Kasumi-1 (cell line): ENCODE measurements around the gene GALK2.
A peak's percentile ranks its signal among the peaks of the same experiment; 100 is the strongest.

Experiments used
- DNase-seq, 2 experiments: peaks; one replicate each; lab custom pipeline; 2025; lab: John Stamatoyannopoulos, UW

Gene GALK2

DNA sequence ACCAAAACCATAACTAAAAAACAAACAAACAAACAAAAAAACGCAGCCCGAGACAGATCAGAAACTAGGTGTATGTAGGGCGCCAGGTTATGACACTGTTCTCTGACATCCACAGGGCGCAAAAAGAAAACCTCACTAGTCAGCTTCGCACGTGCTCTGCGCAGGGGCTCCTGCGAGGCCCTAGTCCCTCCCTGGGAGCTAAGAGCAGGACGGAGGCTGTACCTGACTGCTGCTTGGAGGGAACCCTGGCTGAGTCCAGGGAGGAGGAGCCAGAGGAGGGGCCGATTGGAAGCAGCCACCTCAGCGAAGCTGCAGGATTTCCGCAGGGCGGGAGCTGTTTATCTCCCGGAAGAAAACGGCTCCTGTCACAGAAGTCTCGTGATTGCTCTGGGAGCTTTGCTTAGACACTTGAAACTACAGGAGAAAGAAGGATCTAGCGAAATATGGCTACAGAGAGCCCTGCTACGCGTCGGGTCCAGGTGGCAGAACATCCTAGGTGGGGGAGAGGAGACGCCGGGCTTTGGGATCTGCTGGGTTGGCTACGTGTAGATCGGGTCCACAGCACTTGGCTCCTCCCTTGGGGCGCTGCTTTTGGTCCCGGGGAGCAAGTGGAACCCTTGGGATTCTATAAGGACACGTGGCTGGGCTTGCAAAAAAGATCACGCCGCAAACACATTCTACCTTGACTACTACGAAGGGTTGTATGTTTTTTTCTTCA lies at the start of gene GALK2:
GALK2 (plus strand) TSS at position 368 of the 718 bp plus-strand sequence; CDS start at position 444, 76 bp downstream.
- DNase-seq = peak; percentile 95

DNA sequence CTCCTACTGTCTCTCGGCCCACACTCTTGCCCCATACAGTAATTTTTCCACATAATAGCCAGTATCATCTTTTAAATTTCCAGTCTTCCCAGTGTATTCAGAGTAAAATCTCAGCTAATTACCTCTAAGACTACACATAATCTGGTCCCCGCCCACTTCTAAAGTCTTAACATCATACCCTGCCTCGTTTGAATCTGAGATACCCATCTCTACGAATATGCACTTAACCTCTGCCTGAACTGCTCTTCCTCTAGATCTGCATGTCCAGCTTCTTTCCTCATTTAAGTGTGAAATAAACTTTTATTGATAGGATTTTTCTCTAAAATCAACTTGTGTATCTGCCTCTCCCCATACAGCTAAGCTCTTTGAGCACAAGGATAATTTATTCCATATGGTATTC lies 49.2 kb upstream of the GALK2 start:
- no peak for DNase-seq

DNA sequence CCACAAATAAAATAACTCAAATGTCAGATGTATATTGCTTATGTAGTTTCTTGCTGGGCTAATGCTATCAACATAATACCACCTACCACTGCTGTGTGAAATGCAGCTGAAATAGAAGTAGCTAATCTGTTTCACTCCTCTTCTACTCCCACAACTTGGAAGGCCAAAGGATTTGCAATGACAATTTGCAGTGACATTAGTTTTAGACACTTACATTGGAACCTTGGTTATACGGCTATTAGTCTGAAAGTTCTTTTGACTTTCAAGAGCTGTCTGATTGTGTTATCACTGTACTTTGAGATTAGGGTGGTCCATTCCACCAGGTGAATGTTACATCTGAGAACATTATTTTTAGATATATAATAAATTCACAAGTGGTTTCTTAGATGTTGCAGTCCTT lies 48.1 kb upstream of the GALK2 start:
- no peak for DNase-seq

DNA sequence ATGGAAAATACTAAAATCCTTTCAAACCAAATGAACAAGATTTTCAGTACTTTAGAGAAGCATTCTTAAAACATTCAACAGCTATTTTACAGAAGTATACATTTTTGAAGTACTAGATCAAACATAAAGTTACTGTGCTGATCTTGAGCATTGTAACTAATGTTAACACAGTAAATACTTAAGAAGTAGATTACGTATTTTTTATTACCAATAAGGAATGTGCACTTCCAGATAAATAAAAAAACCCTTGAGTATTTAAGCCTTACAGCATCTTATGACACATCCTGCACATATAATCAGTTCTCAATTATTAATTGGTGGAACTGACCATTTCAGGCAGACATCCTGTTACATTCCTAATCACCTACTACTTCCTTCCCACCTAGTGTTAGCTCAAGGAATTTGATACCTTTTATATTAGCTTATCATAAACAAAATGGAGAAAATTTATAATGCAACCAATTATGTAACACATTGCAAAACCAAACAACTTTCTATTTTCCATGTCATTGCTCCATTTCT lies 47.4 kb upstream of the GALK2 start:
- no peak for DNase-seq

DNA sequence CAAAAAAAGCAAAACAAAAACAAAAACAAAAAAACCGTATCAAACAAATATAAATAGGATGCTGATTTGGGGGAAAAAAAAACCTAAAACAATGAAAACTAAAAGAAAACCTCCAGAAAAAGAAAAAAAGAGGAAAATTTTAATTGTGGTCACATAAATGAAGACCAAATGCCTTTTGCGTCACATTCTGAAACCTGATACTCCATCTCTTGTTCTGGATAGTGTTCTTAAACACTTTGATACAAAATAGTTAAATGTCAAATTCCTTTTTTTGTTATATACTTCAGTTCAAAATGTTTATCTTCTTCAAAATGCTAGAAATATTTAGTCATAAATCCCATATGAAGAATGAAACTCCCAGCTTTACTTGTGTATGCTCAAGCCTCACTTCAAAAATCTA lies 45.7 kb upstream of the GALK2 start:
- DNase-seq = no peak

DNA sequence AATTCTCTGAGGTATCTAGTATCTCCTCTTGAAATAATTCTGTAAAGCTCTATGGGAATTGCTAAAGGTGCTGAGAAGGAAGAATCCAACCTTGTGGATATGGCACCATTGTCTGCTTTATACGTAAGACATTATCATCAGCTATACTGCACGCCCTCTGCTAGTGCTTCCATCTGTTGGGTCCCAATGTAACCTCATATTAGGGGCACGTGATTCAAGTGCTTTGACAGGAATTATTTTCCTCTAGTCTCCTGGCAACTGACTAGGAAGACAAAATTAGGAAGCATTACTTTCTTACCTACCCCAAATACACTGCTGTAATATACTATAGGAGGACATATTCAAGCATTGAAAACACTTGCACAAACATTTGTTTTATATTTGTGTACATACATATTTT lies 38.6 kb upstream of the GALK2 start:
- DNase-seq = no peak

DNA sequence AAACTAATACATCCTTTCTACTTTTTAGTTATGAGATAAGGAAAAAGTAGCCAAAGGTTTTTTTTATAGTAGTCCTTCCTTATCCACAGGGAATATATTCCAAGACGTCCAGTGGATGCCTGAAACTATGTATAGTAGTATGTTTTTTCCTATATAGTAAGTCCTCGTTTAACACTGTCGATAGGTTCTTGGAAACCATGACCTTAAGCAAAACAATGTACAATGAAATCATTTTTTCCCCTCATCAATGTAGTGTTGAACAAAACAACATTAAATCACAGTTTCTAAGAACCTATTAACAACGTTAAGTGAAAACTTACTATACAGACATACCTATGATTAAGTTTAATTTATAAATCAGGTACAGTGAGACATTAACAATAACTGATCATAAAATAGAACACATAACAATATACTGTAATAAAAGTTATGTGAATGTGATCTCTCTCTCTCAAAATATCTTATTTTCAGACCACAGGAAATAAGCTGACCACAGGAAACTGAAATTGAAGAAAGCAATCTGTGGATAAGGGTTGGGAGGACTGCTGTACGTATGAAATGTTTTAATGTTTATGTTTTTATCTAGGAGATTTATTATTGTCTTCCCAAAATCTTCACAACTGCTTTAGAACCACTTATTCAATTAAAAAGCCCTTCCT lies 35.2 kb upstream of the GALK2 start:
- no peak for DNase-seq

DNA sequence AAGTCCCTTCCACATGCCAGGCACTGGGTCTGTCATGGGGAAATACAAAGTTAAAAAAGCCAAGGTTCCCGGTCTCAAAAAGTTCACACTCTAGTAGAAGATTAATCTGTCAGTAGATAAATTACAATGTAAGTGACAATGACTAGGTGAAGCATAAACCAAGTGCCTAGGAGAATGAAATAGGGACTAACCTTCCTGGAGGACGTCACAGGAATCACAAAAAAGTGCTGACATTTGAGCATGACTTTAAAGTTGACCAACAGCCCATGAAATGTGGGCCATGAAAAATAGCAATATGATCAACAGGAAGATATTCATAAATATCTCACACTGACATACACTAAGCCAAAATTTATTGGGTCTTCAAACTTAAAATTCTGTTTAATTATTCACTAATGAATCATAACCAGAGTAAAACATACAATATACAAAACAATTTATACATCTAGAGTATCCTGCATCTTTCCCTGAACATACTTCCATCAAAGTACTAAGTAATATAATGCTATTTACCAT lies 34.6 kb upstream of the GALK2 start:
- no peak for DNase-seq

DNA sequence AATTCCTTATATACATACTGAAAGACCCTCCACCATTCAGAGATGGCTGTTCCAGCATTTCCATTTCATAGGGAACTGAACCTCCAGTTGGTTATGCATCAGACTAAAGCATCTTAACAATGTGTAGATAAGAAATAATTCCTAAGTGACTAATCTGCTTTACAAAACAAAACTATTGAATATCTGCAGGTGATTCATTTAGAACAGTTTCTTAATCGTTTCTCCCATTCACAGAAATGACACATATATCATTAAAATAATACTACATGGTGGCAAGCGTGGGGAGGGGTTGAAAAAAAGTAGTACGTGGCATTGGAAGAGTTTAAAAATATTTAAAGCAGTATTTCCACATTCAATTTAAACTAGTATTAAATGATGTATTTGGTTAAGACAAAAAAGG lies 34.1 kb upstream of the GALK2 start:
- DNase-seq = no peak

DNA sequence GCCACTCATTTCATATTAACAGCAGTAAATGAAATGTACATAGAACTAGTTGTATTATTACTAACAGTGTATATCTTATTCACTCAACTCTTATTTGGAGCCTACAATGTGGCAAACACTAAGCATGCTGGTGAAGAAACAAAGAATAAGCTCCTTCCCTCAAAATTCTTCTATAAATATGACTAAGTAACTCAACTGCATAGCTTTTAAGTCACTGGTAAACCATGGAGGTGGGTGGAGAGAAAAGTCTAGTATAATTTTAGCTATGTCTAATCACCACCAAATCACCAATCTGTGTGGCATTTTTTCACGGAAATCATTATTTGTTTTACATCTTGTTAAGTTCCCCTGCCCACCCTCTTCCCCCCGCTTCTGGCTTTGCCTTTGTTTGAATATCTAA lies 32.2 kb upstream of the GALK2 start:
- DNase-seq = no peak

DNA sequence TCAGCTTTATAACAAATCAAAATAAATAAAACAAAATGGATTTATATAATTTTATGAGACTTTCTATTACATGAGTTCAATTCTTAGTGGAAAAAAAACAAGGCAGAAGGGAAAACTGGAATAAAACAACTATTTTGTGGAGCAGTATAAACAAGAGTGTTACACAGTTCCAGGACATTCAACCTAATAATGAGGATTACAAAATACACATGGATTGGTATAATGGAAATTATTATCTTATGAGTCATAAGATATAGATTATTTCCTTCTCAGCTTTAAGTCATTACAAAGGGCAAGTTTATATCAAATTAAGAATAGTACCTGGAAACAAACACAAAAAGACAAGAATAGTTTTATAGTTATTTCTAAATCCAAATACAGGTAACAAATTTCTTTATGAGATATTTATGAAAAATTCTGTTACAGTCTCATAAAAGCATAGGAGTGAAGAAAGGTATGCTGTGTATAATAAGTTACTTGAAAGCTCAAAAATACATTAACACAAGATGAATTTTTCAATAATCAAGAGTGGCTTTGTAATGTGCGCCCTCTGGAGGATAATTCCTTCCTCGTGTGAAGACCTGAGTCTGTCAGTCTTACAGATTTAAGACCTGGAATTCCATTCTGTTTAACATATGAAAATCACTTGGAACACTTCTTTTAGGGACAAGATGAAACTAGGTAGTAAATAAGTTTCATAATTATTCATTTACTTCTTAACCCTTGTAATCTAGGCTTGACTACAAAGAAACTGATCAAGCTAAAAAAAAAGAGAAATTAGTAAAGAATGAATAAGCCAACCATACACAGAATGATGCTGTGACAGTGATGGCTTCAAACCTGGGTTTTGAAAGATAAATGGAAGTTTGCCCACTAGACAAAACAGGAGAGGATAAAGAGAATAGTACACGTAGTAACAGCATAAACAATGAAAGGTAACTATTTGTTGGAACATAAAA lies 24.1 kb upstream of the GALK2 start:
- DNase-seq = peak; percentile 28 to 54

DNA sequence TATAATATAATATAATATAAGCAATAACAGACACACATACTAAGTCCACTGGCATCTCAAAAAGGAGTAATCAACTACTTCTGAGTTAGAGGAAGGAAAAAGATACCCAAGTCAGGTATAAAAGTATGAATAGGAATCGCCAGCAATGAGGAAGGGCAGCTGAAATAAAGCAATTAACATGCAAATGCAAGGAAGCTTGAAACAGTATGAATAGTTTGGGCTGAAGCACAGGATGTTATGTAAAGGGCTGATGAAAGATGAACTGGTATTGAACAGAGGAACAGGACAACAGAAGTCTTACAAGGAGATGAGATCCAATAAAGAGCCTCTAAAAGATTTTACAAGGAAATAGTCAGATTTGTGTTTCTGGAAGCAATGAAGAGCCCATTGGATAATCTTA lies 21.7 kb upstream of the GALK2 start:
- DNase-seq = no peak

DNA sequence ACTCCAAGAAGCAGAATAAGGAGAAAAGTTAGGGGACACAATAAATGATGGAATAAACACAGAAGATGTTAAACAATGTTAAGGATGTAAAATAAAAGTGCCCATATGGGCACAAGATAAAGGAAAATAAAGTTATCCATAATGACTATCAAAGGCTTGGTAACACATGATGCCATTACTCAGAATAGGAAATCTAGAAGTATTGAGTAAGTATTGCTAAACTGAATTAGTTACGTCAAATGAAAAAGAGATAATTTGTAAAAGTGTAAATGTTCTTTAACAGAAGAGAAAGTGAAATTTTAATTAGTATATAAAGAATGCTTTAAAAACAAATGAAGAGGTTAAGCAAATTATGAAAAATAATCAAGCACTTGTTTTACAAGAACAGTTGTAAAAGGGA lies 21.3 kb upstream of the GALK2 start:
- no peak for DNase-seq

DNA sequence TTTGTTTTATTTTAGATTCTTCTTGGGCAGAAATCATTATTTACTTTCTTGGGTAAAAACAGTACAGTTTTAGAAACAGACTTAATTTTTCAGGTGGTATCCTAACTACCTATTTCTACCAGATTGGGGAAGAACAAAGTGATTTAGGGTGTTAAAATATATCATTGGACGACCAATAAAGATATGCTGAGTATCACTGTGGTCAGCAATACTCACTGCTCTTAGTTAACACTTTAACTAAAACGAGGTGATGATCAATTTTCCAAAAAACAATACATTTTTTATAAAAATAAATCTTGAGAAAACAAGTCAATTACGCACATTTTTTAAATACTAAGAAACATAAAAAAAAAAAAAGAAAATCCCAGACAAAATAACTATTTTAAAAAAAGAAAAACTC lies 18.2 kb upstream of the GALK2 start:
- no peak for DNase-seq

DNA sequence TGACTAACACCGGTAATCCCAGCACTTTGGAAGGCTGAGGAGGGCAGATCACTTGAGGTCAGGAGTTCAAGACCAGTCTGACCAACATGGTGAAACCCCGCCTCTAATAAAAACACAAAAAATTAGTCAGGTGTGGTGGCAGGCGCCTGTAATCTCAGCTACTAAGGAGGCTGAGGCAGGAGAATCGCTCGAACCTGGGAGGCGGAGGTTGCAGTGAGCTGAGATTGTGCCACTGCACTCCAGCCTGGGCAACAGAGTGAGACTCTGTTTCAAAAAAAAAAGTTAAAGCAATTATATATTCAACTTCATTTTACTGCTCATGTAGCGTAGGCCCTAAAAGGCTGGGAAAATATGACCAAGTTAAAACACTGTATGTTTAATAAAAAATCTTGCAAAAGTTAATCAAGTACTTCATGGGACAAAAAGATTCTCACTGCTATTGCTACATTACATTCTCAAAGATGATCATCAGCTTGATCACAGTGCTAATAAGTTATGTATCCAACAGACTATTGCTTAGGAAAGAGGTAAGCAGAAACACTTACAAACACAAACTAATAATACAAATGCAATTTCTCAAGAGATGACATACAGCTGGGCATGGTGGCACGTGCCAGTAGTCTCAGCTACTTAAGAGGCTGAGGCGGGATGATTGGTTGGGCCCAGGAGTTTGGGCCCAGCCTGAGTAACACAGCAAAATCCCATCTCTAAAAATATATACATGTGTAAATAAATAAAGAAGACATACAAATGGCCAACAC lies 17.3 kb upstream of the GALK2 start:
- DNase-seq = no peak

DNA sequence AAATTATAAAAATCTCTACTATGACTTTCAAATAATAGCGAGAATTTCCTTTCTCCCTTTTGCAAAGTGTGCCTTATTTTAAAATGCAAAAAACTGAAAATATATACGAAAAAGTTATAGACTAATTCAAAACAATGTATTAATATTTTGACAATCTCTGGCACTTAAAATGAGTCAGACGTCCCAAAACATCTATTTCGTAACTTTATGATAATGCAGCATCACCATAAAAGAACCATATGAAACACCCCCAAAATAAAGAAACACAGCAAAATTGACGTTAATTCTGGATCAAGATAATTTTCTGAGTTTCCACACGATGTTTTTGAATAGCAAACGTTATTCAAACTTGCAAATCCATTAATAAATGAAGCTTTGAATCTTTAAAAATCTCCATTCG lies 15.7 kb upstream of the GALK2 start:
- DNase-seq = no peak

DNA sequence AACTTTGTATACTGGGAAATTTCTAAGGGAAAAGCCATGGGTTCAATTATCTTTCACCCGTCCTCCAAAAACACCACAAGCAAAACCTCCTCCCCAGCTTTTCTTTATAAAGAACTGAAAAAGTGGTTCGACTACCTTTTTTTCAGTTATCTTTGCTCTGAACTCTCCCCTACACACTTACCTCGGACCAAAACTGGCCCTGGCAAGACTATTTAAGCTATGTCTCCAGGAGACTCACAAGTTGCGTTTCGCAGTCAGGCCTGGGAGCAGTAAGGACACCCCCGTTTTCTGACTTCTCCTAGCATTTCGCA lies 15.3 kb upstream of the GALK2 start:
- peak; percentile 5 to 49 for DNase-seq

DNA sequence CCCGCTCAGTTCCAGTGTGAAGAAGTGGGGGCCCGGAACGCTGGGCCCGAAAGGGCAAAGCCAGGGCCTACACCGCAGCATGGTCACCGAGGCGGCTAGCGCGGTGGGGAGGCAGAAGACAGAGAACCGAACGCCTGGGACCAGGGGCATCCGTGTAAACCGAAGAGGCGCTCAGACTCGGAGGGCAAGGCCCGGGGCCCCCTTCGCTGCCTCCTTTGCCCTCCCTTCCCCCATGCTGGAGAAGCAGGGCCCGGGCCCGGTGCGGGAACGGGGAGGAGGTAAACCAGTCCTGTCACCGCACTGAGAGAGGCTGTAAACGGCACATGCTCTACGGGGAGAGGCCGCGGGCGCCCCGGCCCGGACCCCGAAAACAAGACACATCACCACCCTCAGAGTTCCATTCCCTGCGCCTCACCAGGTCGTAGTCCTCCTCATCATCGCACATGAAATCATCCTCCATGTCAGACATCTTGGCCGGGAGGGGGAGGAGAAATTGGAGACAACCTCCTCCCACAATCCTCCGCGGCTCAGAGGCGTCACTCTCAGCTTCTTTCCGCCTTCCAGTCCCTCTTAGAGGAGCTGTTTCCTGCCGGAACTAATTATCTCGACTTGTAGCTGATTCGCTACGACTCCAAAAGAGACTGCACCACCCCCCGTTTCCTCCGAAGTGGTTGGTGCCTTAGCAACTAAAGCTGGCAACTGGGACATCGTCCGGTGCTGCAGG lies 14.8 kb upstream of the GALK2 start, which contains the start of gene COPS2:
COPS2 (minus strand) TSS at position 490 of the 724 bp plus-strand sequence; CDS start at position 469, 21 bp downstream.
- peak; percentile 98 for DNase-seq

DNA sequence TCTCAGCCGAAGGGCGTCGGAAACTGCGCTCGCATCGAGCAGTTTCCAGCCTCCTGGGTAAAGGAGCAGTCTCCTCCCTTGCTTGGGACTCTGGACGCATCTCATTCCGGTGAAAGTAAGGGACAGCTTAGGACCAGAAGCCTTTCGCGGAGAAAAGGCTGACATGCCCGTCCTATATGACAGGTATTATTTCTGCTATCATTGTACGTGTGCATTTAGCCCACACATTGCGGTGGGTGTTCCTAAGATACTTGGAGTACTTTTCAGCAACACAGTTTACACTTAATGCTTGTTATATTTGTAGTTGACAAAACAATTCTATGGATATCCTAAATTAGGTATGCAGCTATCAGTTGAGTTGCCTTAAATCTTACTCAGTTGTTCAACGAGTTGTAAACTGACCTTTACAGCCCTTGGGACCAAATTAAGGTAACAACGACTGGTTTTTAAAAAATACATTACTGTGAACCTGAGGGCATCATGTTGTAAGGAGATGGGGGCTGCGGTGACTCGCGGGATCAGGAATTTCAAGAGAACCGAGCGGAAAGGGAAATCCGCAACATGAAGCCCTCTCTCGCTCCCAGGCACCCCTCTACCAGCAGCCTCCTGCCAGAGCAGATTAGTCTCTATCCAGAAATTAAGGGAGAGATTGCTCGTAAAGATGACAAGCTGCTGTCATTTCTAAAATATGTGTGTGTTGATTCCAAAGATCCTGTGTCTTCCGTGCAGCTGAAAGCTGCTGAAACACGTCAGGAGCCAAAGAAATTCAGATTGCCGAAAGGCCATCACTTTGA lies 14.0 kb upstream of the GALK2 start:
- peak; percentile 41 to 45 for DNase-seq

DNA sequence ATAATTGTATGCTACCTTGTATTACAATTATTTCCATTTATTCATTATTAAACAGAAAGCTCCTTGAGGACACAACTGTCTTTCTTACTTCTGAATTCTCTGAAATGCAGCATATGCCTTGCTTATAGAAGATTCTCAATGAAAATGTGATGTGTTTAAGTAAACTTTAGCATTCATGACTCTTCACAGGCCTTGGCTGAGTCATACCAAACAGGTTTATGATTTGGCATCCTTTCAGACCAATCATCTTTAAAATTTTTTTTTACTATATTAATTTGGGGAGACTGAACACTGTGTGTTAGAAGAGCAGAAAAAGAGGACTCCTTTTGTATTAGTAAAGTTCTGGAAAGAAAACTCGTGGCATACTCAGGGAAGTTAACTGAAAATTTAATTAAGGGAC lies 6.4 kb upstream of the GALK2 start:
- no peak for DNase-seq
